HepG2 (cell line): ENCODE results near the gene OS9. TPM values are rescaled to one million over a fixed set of nuclear protein-coding genes. Genes with fewer than 3 reads are reported as not detected.

Experiments used
- ATAC-seq: fragments of 200-7000 bp; cut with Tn5 transposase; 3 replicates; pipeline ENCODE4 v1.9.1; 2020; ENCODE audit warnings: mild to moderate bottlenecking, moderate library complexity
- BruUV-seq: library from RNA; stranded (reverse); fragments of 400-500 nt; replicated peaks from 2 replicates; lab custom pipeline; 2021; lab: Mats Ljungman, UMichigan
- CTCF ChIA-PET: fragments of 300-600 bp; formaldehyde crosslinking; extraction: SDS; loops from one replicate; lab custom pipeline; 2021; ENCODE audit warnings: low total read pairs, inconsistent platforms, low intra/inter-chr PET ratio; lab: Yijun Ruan, JAX
- POLR2A ChIA-PET: fragments of 350-600 bp; sonication (Branson Sonifier 250); formaldehyde crosslinking; loops from one replicate; lab custom pipeline; 2020; ENCODE audit warnings: antibody characterized with exemption, inconsistent platforms; lab: Yijun Ruan, JAX
- DNase-seq: peaks from one replicate; pipeline ENCODE4 v3.0.0-alpha.2; 2015; ENCODE audit warnings: low spot score
- FAIRE-seq: peaks from 3 replicates; lab custom pipeline; 2011; peaks lifted over from hg19 to GRCh38; lab: Jason Lieb, UNC
- H2AFZ ChIP-seq: one replicate; pipeline ENCODE4 v1.6.1; 2011; ENCODE audit warnings: low read length, inconsistent platforms
- H3K27ac ChIP-seq: fragments of 300-600 bp; 3 replicates; pipeline ENCODE4 v1.8.0; 2011; ENCODE audit warnings: mixed run types, mild to moderate bottlenecking, mixed read lengths, low read length, inconsistent platforms; ENCODE audit not compliant: insufficient read depth; ENCODE audit errors: extremely low read length
- H3K27me3 ChIP-seq, 2 experiments: fragments of 200-600 bp in 1 of 2; 2 replicates in 1 of 2; 3 replicates in 1 of 2; pipeline versions ENCODE4 v1.6.0 to v1.8.0; 2011; ENCODE audit warnings: low read length in 2 of 2, mild to moderate bottlenecking in 2 of 2, moderate library complexity in 2 of 2, inconsistent platforms in 1 of 2; ENCODE audit not compliant: insufficient read depth in 2 of 2, control insufficient read depth in 1 of 2
- H3K36me3 ChIP-seq, 2 experiments: fragments of 200-600 bp in 1 of 2; replicated peaks in 1 of 2; 2 replicates in 1 of 2; 3 replicates in 1 of 2; pipeline versions ENCODE4 v1.5.1 to v1.8.0; 2011; ENCODE audit warnings: low read length in 2 of 2, inconsistent platforms in 1 of 2; ENCODE audit not compliant: insufficient read depth in 2 of 2, control insufficient read depth in 1 of 2
- H3K4me1 ChIP-seq: 2 replicates; pipeline ENCODE4 v1.5.1; 2012; ENCODE audit warnings: low read length, inconsistent platforms; ENCODE audit not compliant: insufficient read depth
- H3K4me2 ChIP-seq: 2 replicates; pipeline ENCODE4 v1.6.0; 2011; ENCODE audit warnings: low read depth, low read length, inconsistent platforms
- H3K4me3 ChIP-seq, 3 experiments: fragments of 200-600 bp in 1 of 3; sonication (generic), shearing (Covaris generic) in 1 of 3; replicated peaks in 1 of 3; 2 replicates each; pipeline ENCODE4 v1.5.1; 2011 to 2016; ENCODE audit warnings: low read length in 3 of 3, inconsistent platforms in 2 of 3, low read depth in 2 of 3, mild to moderate bottlenecking in 2 of 3, control low read depth in 1 of 3, mixed read lengths in 1 of 3; ENCODE audit not compliant: insufficient read depth in 1 of 3
- H3K79me2 ChIP-seq: one replicate; pipeline ENCODE4 v1.6.1; 2011; ENCODE audit warnings: low read length, inconsistent platforms; ENCODE audit not compliant: insufficient read depth
- H3K9ac ChIP-seq: 2 replicates; pipeline ENCODE4 v1.6.0; 2011; ENCODE audit warnings: mild to moderate bottlenecking, low read depth, low read length, inconsistent platforms; ENCODE audit not compliant: insufficient read depth
- H3K9me3 ChIP-seq: 2 replicates; pipeline ENCODE4 v1.5.1; 2012; ENCODE audit warnings: mild to moderate bottlenecking, low read length
- H4K20me1 ChIP-seq: 2 replicates; pipeline ENCODE4 v1.6.0; 2011; ENCODE audit warnings: inconsistent platforms, mild to moderate bottlenecking, low read length, moderate library complexity; ENCODE audit not compliant: insufficient read depth
- AGO2 ChIP-seq: fragments of 200-400 bp; formaldehyde crosslinking; optimal IDR thresholded peaks from 2 replicates; pipeline ENCODE3; 2017; ENCODE audit warnings: mild to moderate bottlenecking, low read depth, low read length, moderate library complexity
- ARNT2 ChIP-seq: sonication (generic); formaldehyde crosslinking; IDR thresholded peaks from 2 replicates; pipeline ENCODE4 v1.8.0; 2022; ENCODE audit warnings: mild to moderate bottlenecking, low read depth, missing genetic modification reagents, moderate library complexity
- ARNTL ChIP-seq: sonication (generic); formaldehyde crosslinking; IDR thresholded peaks from 2 replicates; pipeline ENCODE4 v1.4.0; 2020; ENCODE audit warnings: mild to moderate bottlenecking, missing genetic modification reagents
- CEBPG ChIP-seq: IDR thresholded peaks from 2 replicates; pipeline ENCODE4 v1.6.1; 2016
- GTF3A ChIP-seq: sonication (generic); formaldehyde crosslinking; conservative IDR thresholded peaks from 2 replicates; pipeline ENCODE4 v1.4.0; 2020; ENCODE audit warnings: mild to moderate bottlenecking, missing genetic modification reagents
- NONO ChIP-seq, 2 experiments: fragments of 450-650 bp in 1 of 2; sonication (generic) in 1 of 2; formaldehyde crosslinking in 1 of 2; IDR thresholded peaks in 1 of 2; conservative IDR thresholded peaks in 1 of 2; 2 replicates each; pipeline versions ENCODE4 v1.6.1 to v1.8.0; 2017 to 2022; ENCODE audit warnings: mild to moderate bottlenecking in 1 of 2, missing genetic modification reagents in 1 of 2, moderate library complexity in 1 of 2
- RNF219 ChIP-seq: sonication (generic); formaldehyde crosslinking; IDR thresholded peaks from 2 replicates; pipeline ENCODE4 v1.5.0; 2020; ENCODE audit warnings: mild to moderate bottlenecking, missing genetic modification reagents
- ZNF234 ChIP-seq: sonication (generic); formaldehyde crosslinking; conservative IDR thresholded peaks from 2 replicates; pipeline ENCODE4 v1.5.1; 2020; ENCODE audit warnings: mild to moderate bottlenecking, missing genetic modification reagents
- ZNF558 ChIP-seq: sonication (generic); formaldehyde crosslinking; IDR thresholded peaks from 2 replicates; pipeline ENCODE4 v1.9.0; 2022; ENCODE audit warnings: mild to moderate bottlenecking, missing genetic modification reagents, borderline replicate concordance
- ZNF674 ChIP-seq: sonication (generic); formaldehyde crosslinking; IDR thresholded peaks from 2 replicates; pipeline ENCODE4 v1.5.0; 2020; ENCODE audit warnings: low read depth, mild to moderate bottlenecking, missing genetic modification reagents
- WGBS: methylation state at CpG from one replicate; pipeline ENCODE4 v1.1.6; 2017; ENCODE audit warnings: low lambda C conversion rate; 5-methylcytosine and 5-hydroxymethylcytosine counted together
- in situ Hi-C: cut with HindIII; loops from 2 replicates; pipeline ENCODE4 v1.10.0; 2017; ENCODE audit warnings: low pct_unique_long_range_greater_than_20kb; ENCODE audit not compliant: extremely low pct_ligation_motif_present
- intact Hi-C: fragments of 100-400 bp; cut with micrococcal nuclease; formaldehyde crosslinking; loops from one replicate; pipeline ENCODE4 v1.10.0; 2022; ENCODE audit not compliant: unreplicated experiment
- polyA plus RNA-seq, 8 experiments: library from polyadenylated mRNA; depleted of rRNA in 3 of 8; stranded (reverse) in 7 of 8; unstranded in 1 of 8; fragments of >200 nt; fragmentation: Illumina TruSeq in 4 of 8; extraction: Trizol in 4 of 8; gene quantifications; 2 replicates each; pipeline versions ENCODE4 v1.2.1 to v1.2.3, GENCODE V29; 2011 to 2016; ENCODE audit warnings: low read depth in 4 of 8, missing spikeins in 1 of 8, mixed read lengths in 1 of 8; ENCODE audit not compliant: insufficient read depth in 1 of 8
- total RNA-seq, 5 experiments: library from RNA; depleted of rRNA; stranded (reverse); fragments of >200 nt; fragmentation: Illumina TruSeq; extraction: Trizol; gene quantifications; 2 replicates each; pipeline ENCODE4 v1.2.3, GENCODE V29; 2016; ENCODE audit warnings: low read depth in 1 of 5
- TF ChIP-seq, protein P1 (sequence below): sonication (generic); formaldehyde crosslinking; IDR thresholded peaks from 2 replicates; pipeline ENCODE4 v1.5.1; 2020; ENCODE audit warnings: missing genetic modification reagents, mild to moderate bottlenecking, borderline replicate concordance

Gene OS9
- total and polyA plus RNA-seq, 2 of the 13 experiments (the other 11 are each of a cell fraction or from before 2014, with no cell fraction given) = 156 to 206 TPM

- no peaks in the 10 kb centered on the region for H3K4me1 ChIP-seq
- H3K79me2 ChIP-seq = no peaks in the 10 kb centered on the region
- peaks cover 0 to 3% of the 10 kb centered on the region in 2 experiments; a peak in 1 of 5 replicates for H3K27me3 ChIP-seq
- in situ Hi-C loops (no loop called here), intact Hi-C loops (no loop called here)
- no peak overlapping the region for H2AFZ ChIP-seq
- POLR2A ChIA-PET = no interaction called here
- no peaks in the 10 kb centered on the region for H3K36me3 ChIP-seq
- ATAC-seq (no peak), FAIRE-seq (no peak), DNase-seq (no peak)
- CTCF ChIA-PET = no interaction called here
- no peak overlapping the region for H3K4me3 ChIP-seq
- no peak overlapping the region for H3K9ac ChIP-seq
- no peaks in the 10 kb centered on the region for H3K9me3 ChIP-seq
- no peak overlapping the region for H3K27ac ChIP-seq
- H4K20me1 ChIP-seq = no peaks in the 10 kb centered on the region
- 4% methylated on average over 3 of the region's 3 CpGs for WGBS
- TF ChIP-seq RNF219 (CRISPR knock-in tag) = no peak
- no peak for TF ChIP-seq ARNTL (CRISPR knock-in tag)
- no peak for TF ChIP-seq GTF3A (CRISPR knock-in tag)
- no peak for TF ChIP-seq ZNF558
- TF ChIP-seq AGO2 = no peak
- no peak for TF ChIP-seq ZNF234 (CRISPR knock-in tag)
- no peak for TF ChIP-seq CEBPG (CRISPR knock-in tag)
- TF ChIP-seq ZNF674 (CRISPR knock-in tag) = no peak
- no peak for TF ChIP-seq NONO (IDR thresholded peaks at IDR 0.05)
- TF ChIP-seq NONO (CRISPR knock-in tag; conservative IDR thresholded peaks at IDR 0.05) = no peak
- TF ChIP-seq ARNT2 (CRISPR knock-in tag) = no peak
- TF ChIP-seq, protein P1, sequence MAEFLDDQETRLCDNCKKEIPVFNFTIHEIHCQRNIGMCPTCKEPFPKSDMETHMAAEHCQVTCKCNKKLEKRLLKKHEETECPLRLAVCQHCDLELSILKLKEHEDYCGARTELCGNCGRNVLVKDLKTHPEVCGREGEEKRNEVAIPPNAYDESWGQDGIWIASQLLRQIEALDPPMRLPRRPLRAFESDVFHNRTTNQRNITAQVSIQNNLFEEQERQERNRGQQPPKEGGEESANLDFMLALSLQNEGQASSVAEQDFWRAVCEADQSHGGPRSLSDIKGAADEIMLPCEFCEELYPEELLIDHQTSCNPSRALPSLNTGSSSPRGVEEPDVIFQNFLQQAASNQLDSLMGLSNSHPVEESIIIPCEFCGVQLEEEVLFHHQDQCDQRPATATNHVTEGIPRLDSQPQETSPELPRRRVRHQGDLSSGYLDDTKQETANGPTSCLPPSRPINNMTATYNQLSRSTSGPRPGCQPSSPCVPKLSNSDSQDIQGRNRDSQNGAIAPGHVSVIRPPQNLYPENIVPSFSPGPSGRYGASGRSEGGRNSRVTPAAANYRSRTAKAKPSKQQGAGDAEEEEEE (CRISPR knock-in tag) = no peak
- no TSS peak for BruUV-seq
- no peak overlapping the region for H3K4me2 ChIP-seq
These were observed 39.9 kb upstream of the OS9 start for GRCh38 chr12:57654042-57654441.
